Endothelial cell of umbilical vein (primary cell): ENCODE data around the gene PPIE. TPM values are rescaled to one million over a fixed set of nuclear protein-coding genes. Genes with fewer than 3 reads are reported as not detected.

Experiments used
- BruUV-seq: library from RNA; stranded (reverse); fragments of 400-500 nt; replicated peaks from 2 replicates; lab custom pipeline; 2021; lab: Mats Ljungman, UMichigan
- CTCF ChIA-PET: fragments of 300-600, 350-600 bp; sonication (Branson Sonifier 250); formaldehyde crosslinking; loops from one replicate; lab custom pipeline; 2021; ENCODE audit warnings: antibody characterized with exemption, inconsistent platforms; lab: Charles Lee
- POLR2A ChIA-PET: fragments of 300-600, 350-600 bp; sonication (Branson Sonifier 250); formaldehyde crosslinking; loops from one replicate; lab custom pipeline; 2021; ENCODE audit warnings: antibody characterized with exemption, inconsistent platforms; lab: Charles Lee
- DNase-seq: peaks from one replicate; pipeline ENCODE4 v3.0.0-alpha.2; 2011; ENCODE audit warnings: low read depth, low spot score
- FAIRE-seq: peaks from 2 replicates; lab custom pipeline; 2011; peaks lifted over from hg19 to GRCh38; lab: Jason Lieb, UNC
- H2AFZ ChIP-seq: 2 replicates; pipeline ENCODE4 v1.6.0; 2012; ENCODE audit warnings: low read depth, low read length, control low read depth, inconsistent platforms
- H3K27ac ChIP-seq: 2 replicates; pipeline ENCODE4 v1.5.1; 2011; ENCODE audit warnings: low read depth, mild to moderate bottlenecking, control low read depth, low read length, moderate library complexity; ENCODE audit not compliant: insufficient read depth
- H3K27me3 ChIP-seq, 2 experiments: 2 replicates each; pipeline versions ENCODE4 v1.6.0 to v1.6.1; 2011; ENCODE audit warnings: low read length in 2 of 2, mixed read lengths in 1 of 2; ENCODE audit not compliant: control insufficient read depth in 2 of 2, insufficient read depth in 2 of 2
- H3K36me3 ChIP-seq, 2 experiments: 2 replicates in 1 of 2; 3 replicates in 1 of 2; pipeline ENCODE4 v1.5.1; 2011; ENCODE audit warnings: low read length in 2 of 2, mild to moderate bottlenecking in 1 of 2, moderate library complexity in 1 of 2; ENCODE audit not compliant: control insufficient read depth in 2 of 2, insufficient read depth in 2 of 2; ENCODE audit errors: extremely low read depth in 1 of 2
- H3K4me1 ChIP-seq: 3 replicates; pipeline ENCODE4 v1.5.1; 2011; ENCODE audit warnings: mild to moderate bottlenecking, low read length; ENCODE audit not compliant: control insufficient read depth, insufficient read depth; ENCODE audit errors: extremely low read depth
- H3K4me2 ChIP-seq: 2 replicates; pipeline ENCODE4 v1.6.1; 2011; ENCODE audit warnings: low read length, control low read depth, mixed read lengths; ENCODE audit not compliant: insufficient read depth
- H3K4me3 ChIP-seq, 3 experiments: fragments of 200-600 bp in 1 of 3; sonication (generic), shearing (Covaris generic) in 1 of 3; replicated peaks in 1 of 3; 2 replicates each; pipeline ENCODE4 v1.5.1; 2011 to 2016; ENCODE audit warnings: control low read depth in 3 of 3, low read length in 3 of 3, mild to moderate bottlenecking in 2 of 3, inconsistent platforms in 1 of 3, low read depth in 1 of 3, moderate library complexity in 1 of 3; ENCODE audit not compliant: insufficient read depth in 1 of 3
- H3K79me2 ChIP-seq: 2 replicates; pipeline ENCODE4 v1.6.0; 2012; ENCODE audit warnings: low read length, inconsistent platforms; ENCODE audit not compliant: control insufficient read depth, insufficient read depth
- H3K9ac ChIP-seq: replicated peaks from 2 replicates; pipeline ENCODE3; 2011; ENCODE audit warnings: low read length, control low read depth; ENCODE audit not compliant: insufficient read depth; ENCODE audit errors: extremely low read depth
- H3K9me1 ChIP-seq: replicated peaks from 3 replicates; pipeline ENCODE4 v1.6.0; 2011; ENCODE audit warnings: mild to moderate bottlenecking, low read length; ENCODE audit not compliant: control insufficient read depth, insufficient read depth; ENCODE audit errors: extremely low read depth
- H3K9me3 ChIP-seq: replicated peaks from 2 replicates; pipeline ENCODE4 v1.5.1; 2012; ENCODE audit warnings: low read length, inconsistent platforms; ENCODE audit not compliant: control insufficient read depth, insufficient read depth
- H4K20me1 ChIP-seq: replicated peaks from 2 replicates; pipeline ENCODE3; 2011; ENCODE audit warnings: mild to moderate bottlenecking, low read length; ENCODE audit not compliant: control insufficient read depth, insufficient read depth; ENCODE audit errors: extremely low read depth
- EZH2 ChIP-seq: IDR thresholded peaks from 2 replicates; pipeline ENCODE4 v1.6.1; 2012; ENCODE audit warnings: borderline replicate concordance, low read depth, mild to moderate bottlenecking, moderate library complexity, low read length, inconsistent platforms; ENCODE audit not compliant: severe bottlenecking
- FOS ChIP-seq: IDR thresholded peaks from 2 replicates; pipeline ENCODE4 v1.6.1; 2011; ENCODE audit warnings: mild to moderate bottlenecking, low read length, moderate library complexity, borderline replicate concordance; ENCODE audit not compliant: insufficient read depth
- GATA2 ChIP-seq: IDR thresholded peaks from 2 replicates; pipeline ENCODE4 v1.7.0; 2011; ENCODE audit warnings: low read depth, mild to moderate bottlenecking, moderate library complexity, mixed read lengths, low read length; ENCODE audit not compliant: insufficient read length, insufficient read depth
- JUN ChIP-seq: IDR thresholded peaks from 2 replicates; pipeline ENCODE4 v1.6.1; 2011; ENCODE audit warnings: borderline replicate concordance, low read depth; ENCODE audit not compliant: insufficient read length, insufficient read depth
- MYC ChIP-seq: IDR thresholded peaks from one replicate; pipeline ENCODE4 v1.6.1; 2011; ENCODE audit warnings: mild to moderate bottlenecking, low read depth, low read length
- POLR2A ChIP-seq: IDR thresholded peaks from 2 replicates; pipeline ENCODE4 v1.6.1; 2012; ENCODE audit warnings: low read depth, mild to moderate bottlenecking, control low read depth, low read length
- POLR2AphosphoS5 ChIP-seq: IDR thresholded peaks from 2 replicates; pipeline ENCODE4 v1.6.1; 2012; ENCODE audit warnings: low read depth, mild to moderate bottlenecking, control low read depth, low read length, moderate library complexity; ENCODE audit not compliant: insufficient read depth
- dilution Hi-C: fragments of 300-500 bp; cut with MboI; formaldehyde crosslinking; loops from one replicate; pipeline ENCODE4 v1.15.0; 2019; ENCODE audit warnings: low sequenced_read_pairs; ENCODE audit not compliant: extremely low pct_ligation_motif_present
- intact Hi-C: fragments of 100-400 bp; cut with micrococcal nuclease; formaldehyde crosslinking; loops from one replicate; pipeline ENCODE4 v1.10.0; 2022
- polyA plus RNA-seq, 4 experiments: library from polyadenylated mRNA; depleted of rRNA in 3 of 4; stranded (reverse) in 3 of 4; unstranded in 1 of 4; fragments of >200 nt; gene quantifications; 2 replicates each; pipeline versions ENCODE4 v1.2.1 to v1.2.3, GENCODE V29; 2011 to 2012; ENCODE audit warnings: missing spikeins in 1 of 4
- total RNA-seq: library from RNA; stranded (reverse); gene quantifications from 2 replicates; pipeline ENCODE4 v1.2.3, GENCODE V29; 2021
- TF ChIP-seq, protein P1 (sequence below), 2 donors: IDR thresholded peaks; 1 replicate in 1 of 2; 2 replicates in 1 of 2; pipeline ENCODE4 v1.5.1; 2011; ENCODE audit warnings: low read length in 2 of 2, mild to moderate bottlenecking in 2 of 2, moderate library complexity in 2 of 2, control low read depth in 1 of 2, inconsistent platforms in 1 of 2, low read depth in 1 of 2; ENCODE audit not compliant: insufficient read depth in 1 of 2; ENCODE audit errors: extremely low read depth in 1 of 2
- TF ChIP-seq, protein P2 (sequence below): IDR thresholded peaks from 2 replicates; pipeline ENCODE4 v1.6.1; 2011; ENCODE audit not compliant: insufficient read depth, insufficient read length

The PPIE gene
- total and polyA plus RNA-seq, 2 donors (not counting 3 experiments of a cell fraction or from before 2014, with no cell fraction given), result 44.4 to 74.9 TPM

DNA sequence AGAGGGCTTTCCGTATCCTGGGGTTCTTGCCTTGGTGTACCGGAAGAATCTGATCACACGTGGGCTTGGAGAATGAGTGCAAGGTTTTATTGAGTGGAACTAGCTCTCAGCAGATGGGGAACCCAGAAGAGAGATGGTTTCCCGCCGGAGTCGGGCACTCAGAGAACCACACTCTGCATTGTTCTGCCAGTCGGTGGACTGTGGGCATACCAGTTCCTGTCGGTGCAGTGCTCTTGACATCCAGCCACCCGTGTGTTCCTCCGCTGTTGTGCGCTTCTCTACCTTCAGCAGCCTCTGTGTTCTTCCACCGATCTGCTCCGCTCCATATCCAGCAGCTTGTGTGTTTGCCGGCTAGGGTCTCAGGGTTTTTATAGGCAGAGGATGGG lies 10.8 kb upstream of the PPIE start:
- H3K4me2 ChIP-seq, result no peak overlapping the region
- no TSS peak for BruUV-seq
- H3K27ac ChIP-seq, result no peak overlapping the region
- peaks cover 41 to 81% of the 10 kb centered on the region in 2 experiments for H3K27me3 ChIP-seq
- dilution Hi-C loops, result no loop called here
- intact Hi-C loops, result no loop called here
- FAIRE-seq (no peak), DNase-seq (no peak)
- H4K20me1 ChIP-seq, result no peaks in the 10 kb centered on the region
- H3K4me1 ChIP-seq, result peaks cover 5% of the 10 kb centered on the region
- ChIA-PET CTCF (interaction anchor here (1.4 kb wide), 1 partner anchor 122 kb away, joined by 5 read pairs; no protein-coding TSS in a partner anchor), POLR2A (no interaction called here)
- no peak overlapping the region for H2AFZ ChIP-seq
- no peaks in the 10 kb centered on the region for H3K79me2 ChIP-seq
- H3K4me3 ChIP-seq, result no peak overlapping the region
- no peaks in the 10 kb centered on the region for H3K36me3 ChIP-seq
- no peaks in the 10 kb centered on the region for H3K9me1 ChIP-seq
- peak; percentile 11 for TF ChIP-seq EZH2
- TF ChIP-seq JUN, result no peak
- H3K9ac ChIP-seq, result no peak overlapping the region
- H3K9me3 ChIP-seq, result no peaks in the 10 kb centered on the region

DNA sequence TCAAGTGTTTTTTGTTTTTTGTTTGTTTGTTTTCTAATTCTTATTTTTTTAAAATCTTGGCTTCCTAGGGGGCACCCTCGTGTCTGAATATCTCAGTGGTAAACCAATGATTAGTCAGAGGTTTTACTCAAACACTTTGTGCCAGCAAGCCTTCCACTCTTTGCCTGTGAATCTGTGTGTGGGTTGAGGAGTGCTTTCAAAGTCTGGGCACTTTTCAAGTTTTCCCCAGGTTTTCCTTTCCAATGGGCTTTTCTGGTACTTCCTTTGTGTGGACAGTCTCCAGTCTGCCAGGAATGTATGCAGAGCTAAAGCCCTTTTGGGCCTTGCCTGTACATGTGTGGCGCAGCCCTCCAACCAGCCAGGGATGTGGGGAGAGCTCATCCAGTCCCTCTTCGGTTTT lies 9.7 kb upstream of the PPIE start:
- Histone ChIP-seq H3K9me1 (no peaks in the 10 kb centered on the region), H3K27ac (no peak overlapping the region), H3K36me3 (no peaks in the 10 kb centered on the region), H4K20me1 (no peaks in the 10 kb centered on the region), H3K4me3 (no peak overlapping the region), H3K4me1 (peaks cover 5% of the 10 kb centered on the region), H3K9me3 (no peaks in the 10 kb centered on the region), H3K27me3 (peaks cover 48 to 80% of the 10 kb centered on the region in 2 experiments), H3K9ac (no peak overlapping the region), H3K4me2 (no peak overlapping the region), H2AFZ (no peak overlapping the region), H3K79me2 (no peaks in the 10 kb centered on the region)
- ChIA-PET POLR2A (no interaction called here), CTCF (interaction anchor here (0.7 to 4.6 kb wide), 4 partner anchors 9 to 123 kb away, joined by 3 to 14 read pairs (median 4); partner anchors contain the start of gene PPIE)
- no TSS peak for BruUV-seq
- TF ChIP-seq GATA2, result no peak
- TF ChIP-seq, protein P1, sequence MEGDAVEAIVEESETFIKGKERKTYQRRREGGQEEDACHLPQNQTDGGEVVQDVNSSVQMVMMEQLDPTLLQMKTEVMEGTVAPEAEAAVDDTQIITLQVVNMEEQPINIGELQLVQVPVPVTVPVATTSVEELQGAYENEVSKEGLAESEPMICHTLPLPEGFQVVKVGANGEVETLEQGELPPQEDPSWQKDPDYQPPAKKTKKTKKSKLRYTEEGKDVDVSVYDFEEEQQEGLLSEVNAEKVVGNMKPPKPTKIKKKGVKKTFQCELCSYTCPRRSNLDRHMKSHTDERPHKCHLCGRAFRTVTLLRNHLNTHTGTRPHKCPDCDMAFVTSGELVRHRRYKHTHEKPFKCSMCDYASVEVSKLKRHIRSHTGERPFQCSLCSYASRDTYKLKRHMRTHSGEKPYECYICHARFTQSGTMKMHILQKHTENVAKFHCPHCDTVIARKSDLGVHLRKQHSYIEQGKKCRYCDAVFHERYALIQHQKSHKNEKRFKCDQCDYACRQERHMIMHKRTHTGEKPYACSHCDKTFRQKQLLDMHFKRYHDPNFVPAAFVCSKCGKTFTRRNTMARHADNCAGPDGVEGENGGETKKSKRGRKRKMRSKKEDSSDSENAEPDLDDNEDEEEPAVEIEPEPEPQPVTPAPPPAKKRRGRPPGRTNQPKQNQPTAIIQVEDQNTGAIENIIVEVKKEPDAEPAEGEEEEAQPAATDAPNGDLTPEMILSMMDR (IDR thresholded peaks at IDR 0.05; ENCODE audit: extremely low read depth in 1 of 2, insufficient read depth in 1 of 2, low read depth in 1 of 2, low read length in 2 of 2), result no peak
- TF ChIP-seq EZH2, result no peak
- no peak for TF ChIP-seq MYC
- no peak for TF ChIP-seq JUN
- TF ChIP-seq, protein P2, sequence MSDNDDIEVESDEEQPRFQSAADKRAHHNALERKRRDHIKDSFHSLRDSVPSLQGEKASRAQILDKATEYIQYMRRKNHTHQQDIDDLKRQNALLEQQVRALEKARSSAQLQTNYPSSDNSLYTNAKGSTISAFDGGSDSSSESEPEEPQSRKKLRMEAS, result no peak
- no peak for TF ChIP-seq POLR2AphosphoS5
- no peak for TF ChIP-seq FOS
- TF ChIP-seq POLR2A, result no peak
- DNase-seq (no peak), FAIRE-seq (no peak)
- dilution Hi-C loops (no loop called here), intact Hi-C loops (no loop called here)
